Measurements from ENCODE around the gene VWA3A.
"Not testable (repeated sequence)": the region's sequence is repeated elsewhere in the genome, so short reads cannot be mapped to it uniquely, and the experiment has no call there.

The VWA3A gene, protein sequence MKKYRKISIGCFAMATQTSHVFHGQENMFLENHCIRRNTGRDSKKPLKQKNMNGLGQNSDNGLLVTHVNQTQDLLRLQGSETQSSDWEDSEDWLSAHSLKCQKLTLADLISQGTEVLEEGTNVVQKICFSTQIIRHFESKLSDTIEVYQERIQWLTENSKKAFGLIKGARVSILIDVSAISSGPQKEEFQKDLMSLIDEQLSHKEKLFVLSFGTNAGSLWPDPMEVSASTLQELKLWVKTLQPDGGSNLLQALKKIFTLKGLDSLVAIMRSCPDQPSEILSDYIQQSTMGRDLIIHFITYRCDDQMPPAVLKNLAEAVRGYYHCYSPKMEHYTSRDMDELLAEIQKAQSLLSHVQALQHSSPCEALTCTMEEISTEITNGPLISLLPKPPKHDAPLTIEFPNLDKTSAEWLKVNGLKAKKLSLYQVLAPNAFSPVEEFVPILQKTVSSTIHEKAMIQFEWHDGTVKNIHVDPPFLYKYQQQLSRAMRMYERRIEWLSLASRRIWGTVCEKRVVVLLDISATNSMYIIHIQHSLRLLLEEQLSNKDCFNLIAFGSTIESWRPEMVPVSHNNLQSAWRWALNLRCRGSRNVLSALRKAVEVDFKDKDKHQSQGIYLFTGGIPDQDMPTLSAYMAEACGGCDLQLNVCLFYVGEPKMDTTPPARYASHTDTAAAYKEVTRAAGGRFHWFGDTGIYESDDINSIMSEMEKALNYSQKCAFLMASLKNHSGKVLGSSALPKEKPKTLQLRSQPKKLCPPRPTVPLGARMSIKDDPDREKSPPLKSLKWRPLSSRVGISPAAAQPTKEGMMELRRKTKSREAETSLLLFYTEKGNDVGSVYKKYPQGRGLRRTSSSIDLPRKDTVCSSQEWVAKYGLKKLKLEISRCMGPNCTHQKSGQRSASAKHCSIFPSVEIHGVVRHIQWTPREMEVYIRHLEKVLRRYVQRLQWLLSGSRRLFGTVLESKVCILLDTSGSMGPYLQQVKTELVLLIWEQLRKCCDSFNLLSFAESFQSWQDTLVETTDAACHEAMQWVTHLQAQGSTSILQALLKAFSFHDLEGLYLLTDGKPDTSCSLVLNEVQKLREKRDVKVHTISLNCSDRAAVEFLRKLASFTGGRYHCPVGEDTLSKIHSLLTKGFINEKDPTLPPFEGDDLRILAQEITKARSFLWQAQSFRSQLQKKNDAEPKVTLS

DNA sequence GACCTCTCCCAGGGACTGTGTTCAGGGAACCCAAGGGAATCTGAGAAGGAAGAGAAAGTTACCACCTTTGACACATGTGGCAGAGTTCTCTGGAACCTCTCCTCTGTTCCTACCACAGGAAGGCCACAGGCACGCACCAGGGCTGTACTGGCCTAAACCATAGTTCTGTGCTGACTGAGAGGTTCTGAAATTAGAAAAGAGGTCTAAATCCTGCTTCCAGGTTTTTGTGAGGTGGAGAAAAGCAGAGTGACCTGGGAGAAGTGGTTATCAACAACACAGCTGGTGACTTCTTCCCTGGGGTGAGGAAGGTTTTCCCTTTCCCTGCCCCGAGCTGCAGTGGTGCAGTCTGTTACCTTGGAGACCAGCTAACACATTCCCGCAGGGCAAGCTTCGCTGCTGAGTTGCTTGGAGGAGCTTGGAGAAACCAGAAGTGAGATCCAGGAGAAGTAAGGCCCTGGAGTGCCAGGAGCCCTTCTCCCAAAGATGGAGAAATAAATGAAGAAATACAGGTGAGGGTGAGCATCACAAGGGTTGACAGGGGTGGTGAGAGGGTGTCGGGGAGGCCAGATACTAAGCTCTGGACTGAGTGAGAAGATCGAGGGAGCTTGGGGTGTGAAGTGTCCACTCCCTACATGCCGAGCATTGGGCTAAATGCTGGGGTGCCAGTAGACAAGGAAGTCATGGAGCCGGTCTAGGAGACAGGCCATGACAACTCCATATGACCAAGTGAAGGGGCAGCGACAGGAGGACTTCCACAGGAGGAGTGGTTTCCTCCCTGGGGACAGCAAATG, at the start of gene VWA3A:
TSS of gene VWA3A (plus strand) at position 399 of the 791 bp plus-strand sequence. CDS start at position 496, 97 bp downstream.
- peak; percentile 51 for DNase-seq

DNA sequence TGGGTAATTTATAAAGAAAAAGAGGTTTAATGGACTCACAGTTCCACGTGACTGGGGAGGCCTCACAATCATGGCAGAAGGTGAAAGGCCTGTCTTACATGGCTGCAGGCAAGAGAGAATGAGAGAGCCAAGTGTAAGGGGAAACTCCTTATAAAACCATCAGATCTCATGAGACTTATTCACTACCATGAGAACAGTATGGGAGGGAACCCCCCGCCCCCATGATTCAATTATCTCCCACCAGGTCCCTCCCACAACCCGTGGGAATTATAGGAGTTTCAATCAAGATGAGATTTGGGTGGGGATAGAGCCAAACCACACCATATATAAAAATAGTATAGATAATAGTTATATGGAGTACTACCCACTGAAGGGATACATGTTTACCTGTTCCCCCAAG, 48.5 kb upstream of the VWA3A start:
- DNase-seq, result not testable (repeated sequence)

DNA sequence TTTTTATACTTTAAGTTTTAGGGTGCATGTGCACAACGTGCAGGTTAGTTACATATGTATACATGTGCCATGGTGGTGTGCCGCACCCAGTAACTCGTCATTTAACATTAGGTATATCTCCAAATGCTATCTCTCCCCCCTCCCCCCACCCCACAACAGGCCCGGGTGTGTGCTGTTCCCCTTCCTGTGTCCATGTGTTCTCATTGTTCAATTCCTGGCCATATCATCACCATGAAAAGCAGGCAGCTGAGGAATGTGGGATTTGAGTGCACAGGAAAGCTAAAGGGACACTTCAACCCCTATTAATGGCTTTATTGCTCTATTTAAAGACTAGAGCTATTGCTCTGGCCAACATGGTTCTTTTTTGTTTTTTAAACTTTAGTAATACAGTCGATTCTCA, 46.5 kb upstream of the VWA3A start:
- not testable (repeated sequence) for DNase-seq

DNA sequence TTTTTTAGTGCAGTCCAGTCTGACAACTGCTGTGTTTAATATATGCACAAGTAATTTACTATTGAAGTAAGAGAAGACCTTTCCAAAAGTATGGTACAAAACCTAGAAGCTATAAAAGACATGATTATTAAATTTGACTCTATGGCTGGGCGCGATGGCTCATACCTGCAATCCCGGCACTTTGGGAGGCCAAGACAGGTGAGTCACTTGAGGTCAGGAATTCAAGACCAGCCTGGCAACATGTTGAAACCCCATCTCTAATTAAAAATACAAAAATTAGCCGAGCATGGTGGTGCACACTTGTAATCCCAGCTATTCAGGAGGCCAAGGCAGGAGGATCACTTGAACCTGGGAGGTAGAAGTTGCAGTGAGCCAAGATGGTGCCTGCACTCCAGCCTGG, 41.4 kb upstream of the VWA3A start:
- no peak for DNase-seq

DNA sequence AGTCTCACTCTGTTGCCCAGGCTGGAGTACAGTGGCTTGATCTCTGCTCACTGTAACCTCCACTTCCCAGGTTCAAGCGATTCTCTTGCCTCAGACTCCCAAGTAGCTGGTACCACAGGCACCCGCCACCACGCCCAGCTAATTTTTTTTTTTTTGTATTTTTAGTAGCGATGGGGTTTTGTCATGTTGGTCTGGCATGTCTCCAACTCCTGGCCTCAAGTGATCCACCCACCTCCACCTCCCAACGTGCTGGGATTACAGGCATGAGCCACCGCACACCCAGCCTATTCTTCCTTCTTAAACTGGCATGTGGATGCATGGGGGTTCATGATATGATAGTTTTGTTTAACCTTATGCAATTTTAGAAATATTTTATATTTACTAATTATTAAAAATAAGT, 39.4 kb upstream of the VWA3A start:
- no peak for DNase-seq

DNA sequence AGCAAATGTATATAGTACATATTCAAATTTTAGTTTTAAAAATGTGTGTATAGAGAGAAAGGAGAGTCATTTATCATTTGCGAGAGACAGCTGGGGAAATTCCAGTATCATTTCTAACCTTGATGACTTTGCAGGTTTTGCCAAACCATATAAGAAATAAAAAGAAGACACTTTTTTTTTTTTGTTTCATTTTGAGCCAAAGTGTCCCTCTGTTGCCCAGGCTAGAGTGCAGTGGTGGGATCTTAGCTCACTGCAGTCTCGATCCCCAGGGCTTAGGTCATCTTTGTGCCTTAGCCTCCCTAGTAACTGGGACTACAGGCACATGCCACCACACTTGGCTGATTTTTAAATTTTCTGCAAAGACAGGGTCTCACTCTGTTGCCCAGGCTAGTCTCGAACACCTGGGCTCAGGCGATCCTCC, 38.4 kb upstream of the VWA3A start:
- DNase-seq, result no peak

DNA sequence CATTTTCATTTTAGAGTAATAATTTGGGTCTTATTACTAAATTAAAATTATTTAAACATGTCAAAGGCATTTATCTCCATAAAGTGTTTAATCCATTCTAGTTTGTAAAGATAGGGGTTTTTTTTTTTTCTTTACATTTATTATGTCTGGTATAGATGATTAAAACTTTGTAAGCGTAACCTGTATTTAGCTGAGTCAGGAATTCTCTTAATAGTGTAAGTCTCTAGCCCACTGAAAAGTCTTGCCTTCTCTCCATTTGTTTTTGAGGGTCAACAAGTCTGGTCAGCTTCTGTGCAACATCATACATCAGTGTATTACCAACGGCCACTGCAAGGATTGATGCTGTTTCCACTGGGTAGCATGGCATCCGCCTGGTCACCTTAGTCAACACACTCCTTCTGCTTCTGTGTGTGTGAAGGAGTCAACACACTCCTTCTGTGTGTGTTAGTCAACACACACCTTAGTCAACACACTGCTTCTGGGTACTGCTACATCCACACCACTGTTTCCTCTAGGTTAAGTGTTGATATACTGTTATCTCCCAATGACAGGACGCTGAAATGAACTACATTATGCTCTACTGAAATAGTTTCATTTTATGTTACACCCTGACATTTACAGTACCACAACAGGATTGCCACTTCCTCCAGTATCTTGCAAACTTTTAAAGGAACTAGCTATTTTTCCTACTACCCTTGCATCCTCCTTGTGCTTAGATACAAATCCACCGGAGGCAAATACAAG, 37.3 kb upstream of the VWA3A start:
- no peak for DNase-seq

DNA sequence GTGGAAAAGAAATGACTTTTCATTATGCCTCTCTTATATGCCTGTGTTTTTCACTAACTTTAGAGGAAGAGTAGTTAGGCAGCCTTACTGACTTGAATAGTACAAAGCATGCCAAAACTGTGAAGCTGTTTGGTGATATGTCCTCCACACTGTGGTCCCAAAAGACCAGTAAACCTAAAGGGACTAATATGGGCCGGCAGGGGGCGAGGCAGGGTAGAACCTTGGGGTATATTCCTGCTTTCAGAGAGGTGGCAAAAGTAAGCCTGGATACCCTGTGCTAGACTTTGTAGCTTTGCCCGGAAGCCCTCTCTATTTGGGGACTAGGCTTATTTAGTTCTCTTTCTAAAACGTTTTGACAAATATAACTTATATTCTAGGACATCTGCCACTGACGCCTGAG, 36.5 kb upstream of the VWA3A start:
- DNase-seq, result no peak

DNA sequence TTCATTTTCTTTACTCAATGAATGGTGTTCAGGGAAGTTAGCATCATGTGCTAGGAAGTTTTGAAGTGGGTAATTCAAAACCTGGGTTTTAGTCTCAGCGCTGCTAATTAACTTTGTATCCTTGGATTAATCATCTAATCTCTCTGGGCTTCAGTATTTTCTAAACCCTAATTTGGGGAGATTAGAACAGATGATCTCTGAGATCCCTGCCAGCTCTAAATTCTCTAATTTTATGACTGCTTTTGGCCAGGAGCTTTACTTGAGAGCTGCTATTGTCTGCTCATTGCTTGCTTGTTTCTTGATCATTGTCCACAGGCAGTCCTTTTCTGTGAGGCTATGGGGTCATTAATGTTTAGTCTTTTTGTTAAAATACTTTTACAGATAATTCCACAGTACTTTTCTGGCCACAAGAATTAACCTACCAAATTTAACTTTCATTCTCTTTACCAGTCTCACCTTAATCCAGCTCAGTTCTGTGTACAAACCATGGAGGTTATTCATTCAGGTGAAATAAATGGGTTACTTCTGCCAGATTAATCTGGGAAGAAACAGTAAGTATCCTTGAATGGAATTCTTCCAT, 28.4 kb upstream of the VWA3A start:
- no peak for DNase-seq

DNA sequence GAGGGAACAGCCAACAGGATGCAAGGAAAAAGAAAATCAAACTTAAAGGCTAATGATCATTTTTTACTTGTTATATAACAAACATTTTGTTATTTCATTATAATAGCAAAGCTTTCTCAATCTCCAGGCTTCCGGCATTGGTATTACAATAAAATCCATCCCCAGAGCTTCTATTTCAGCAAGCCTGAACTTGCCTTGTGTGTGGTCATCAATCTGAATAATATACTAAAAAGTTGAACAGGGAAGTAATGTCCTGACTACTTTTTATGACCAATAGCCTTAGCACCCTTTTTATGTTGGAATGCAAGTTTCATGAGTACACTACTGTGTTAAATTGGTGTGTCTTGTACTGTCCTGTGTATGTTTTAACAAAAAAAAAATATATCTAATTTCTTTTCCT, 27.1 kb upstream of the VWA3A start:
- DNase-seq, result no peak

DNA sequence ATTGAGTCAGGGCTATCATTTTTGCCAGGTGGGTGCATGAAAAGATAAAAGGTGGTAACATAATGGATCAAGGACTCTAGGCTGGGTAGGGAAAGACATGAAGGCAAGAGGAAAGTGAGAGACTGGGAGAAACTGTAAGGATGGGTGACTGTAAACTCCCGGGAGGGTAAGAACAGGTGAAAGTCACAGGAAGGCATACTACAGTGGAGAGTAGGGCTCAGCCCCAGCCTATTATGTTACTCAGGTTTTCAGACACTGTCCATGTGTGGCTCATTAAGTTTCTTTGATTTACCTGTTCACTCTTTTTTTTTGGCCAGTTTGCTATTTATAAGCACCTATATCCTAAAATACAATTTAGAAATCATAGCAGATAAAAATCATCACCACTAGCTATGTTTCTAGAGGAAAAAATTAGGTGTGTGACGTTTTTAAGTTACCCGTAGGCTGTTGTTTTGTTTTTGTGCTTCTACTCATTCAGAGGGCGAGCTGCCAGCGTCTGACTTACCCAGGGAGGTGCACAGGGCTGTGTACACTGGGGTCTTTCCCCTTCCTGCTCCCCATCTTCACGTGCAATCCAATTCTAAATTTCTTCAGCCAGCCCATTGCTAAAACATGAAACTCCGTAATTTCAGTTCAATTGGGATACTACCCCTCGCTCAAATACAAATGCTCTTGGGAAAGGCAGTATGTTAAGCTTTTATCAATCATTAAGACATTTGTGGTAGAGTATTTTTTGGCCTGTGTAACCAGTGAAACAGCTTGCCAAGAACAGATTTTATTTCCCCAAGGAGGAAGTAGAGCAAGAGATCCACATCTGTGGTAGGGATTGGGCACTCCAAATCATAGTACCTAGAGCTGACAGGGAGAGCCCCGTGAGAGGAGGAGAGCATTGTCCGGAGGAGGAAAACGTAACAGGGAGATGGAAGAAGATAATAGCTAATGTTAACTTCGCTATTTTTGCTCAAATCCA, 21.7 kb upstream of the VWA3A start:
- no peak for DNase-seq

DNA sequence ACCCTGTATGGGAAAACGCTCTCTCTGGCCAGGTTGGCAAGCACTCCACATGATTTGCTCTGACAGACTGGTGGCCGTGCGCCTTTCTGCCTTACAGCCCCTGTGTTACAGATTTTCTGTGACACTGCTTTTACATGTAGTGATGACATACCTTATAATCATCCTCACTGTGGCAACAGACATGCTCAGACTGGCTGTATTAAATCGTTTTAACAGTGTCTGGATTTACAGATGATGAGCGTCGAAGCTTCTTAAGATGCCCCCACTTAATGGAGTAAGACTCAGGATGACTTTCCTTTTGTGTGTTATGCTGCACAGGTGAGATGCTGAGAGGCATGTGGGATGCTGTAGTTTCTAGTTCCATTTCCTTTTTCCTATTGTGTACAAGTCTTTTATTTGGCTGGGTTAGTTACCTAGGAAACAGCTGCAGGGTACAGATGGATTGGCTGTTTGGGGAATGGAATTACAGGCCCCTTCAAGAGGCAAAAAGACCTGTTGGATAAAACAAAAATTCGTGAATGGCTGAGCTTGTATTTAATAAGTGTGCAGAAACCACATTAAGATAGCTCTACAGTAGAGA, 20.9 kb upstream of the VWA3A start:
- DNase-seq, result no peak

DNA sequence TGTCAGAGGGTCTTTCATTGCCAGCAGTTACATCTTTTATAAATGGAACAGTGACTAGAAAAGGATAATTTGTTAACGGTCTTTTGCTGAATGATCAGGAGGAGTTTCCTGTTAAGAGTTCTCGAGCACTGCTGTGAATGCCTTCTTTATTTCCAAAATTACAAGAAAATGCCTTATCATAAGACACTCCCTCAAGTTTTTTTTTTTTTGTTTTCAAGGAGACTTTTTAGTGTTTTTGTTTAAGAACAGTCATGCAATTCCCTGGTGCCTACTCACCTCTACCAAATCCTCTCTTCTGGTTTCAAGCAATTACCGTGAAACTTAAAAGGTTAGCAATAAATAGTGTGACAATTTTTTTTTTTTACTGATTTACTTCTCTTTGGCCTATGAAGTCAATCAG, 19.0 kb upstream of the VWA3A start:
- no peak for DNase-seq

DNA sequence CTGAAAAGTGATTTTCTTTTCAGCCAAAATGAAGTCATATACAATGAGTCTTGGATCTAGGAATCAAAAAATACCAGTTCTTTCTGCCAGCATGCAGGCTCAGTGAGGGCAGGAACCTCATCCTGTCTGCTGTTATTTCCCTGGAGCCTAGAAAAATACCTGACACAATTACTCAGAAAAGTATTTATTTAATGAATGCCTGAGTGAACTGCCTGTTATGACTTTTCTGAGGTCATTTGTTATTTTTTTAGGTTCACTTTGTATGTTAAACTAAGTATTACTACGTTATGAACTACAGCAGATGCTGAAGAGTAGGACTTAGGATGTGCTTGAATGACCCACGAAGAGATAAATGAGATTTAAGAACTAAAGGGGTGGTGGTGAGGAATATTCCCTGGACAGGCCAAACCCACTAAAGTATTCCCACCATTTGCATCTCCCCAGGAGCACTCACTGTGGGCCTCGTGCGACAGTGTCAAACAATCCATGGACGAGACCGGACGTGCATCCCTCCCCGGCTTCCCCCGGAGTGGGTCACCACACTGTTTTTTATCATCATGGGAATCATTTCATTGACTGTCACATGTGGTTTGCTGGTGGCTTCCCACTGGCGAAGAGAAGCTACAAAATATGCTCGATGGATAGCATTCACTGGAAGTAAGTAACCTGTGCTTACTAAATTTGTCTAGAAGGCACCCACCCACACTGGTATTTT, 17.1 kb upstream of the VWA3A start:
- peak; percentile 59 for DNase-seq

DNA sequence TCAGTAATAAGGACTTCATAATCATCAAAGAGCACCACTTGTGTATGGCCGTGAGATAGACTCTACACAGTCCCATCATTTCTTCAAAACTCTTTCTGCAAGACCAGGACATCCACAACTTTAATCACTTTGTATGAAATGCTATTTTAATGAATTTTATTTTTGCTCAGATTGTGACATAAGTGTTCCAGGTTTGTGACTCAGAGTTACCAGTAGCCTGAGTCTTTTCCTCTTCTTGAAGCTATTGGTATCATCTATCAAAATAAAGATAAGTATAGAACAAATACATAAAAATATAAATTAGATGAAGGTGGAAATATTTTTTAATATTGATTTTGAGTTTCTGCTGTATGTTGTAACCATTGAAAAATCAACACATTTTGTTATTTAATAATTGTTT, 16.6 kb upstream of the VWA3A start:
- no peak for DNase-seq

DNA sequence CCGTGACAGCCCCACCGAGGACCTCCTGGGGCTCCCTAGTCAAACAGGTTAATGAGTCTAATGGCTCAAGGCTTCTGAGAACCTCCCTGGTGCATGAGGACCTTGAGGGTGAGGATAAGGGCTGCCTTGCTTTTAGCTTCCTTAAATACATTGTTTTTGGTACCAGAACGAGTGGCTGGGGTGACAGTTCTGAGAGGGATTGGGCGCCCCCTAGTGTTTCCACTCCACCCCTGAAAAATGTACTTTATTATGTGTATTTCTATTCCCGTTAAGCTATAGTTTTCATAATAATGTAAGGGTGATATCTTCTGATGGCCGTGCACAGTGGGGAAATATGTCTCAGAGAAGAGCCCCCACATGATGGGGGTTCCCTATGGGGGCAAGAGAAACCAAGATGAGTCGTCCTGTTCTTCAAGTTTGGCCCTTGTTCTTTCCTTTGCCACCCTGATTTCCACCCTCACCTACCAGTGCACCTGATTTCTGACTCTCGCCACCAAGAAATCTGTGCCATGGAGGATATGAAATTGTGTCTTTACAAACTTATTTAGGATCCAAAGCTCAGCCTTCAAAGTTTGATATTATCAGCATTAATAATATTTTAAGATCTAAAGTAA, 14.5 kb upstream of the VWA3A start:
- DNase-seq, result peak; percentile 57

DNA sequence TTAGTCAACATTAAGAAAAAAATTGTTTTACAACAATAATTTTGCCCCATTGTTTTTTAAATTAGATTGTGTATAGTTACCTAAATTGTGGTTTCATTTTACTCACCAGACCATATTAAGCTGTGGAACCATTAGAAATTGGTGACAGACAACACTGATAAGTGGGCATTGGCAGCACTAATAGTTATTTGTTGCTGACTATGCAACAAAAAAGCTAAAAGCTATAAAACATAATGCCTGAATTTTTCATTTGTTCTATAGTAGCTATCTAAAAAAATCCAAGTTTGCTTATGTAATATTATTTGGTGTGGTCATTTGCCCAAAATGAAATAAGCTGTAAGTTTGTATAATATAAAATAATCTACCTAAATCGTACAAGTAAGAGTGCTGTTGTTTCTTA, 13.7 kb upstream of the VWA3A start:
- DNase-seq, result no peak

DNA sequence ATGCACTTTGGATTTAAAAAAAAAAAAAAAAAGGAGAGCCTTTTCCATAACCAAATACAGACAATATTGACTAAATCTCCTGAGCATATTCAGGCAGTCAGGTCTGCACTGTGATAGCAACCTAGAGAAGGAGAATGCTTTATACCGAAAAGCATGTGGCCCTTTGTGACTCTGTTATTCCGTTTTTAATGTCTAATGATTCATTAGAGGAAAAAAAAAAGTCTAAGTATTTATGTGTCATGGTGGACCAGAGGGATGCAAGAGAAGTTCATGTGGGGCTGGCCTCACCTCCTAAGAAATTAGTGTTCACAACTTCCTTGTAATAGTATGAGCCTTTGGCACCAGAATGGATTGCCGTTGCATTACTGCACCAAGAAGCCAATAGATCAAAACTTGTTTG, 11.3 kb upstream of the VWA3A start:
- no peak for DNase-seq

DNA sequence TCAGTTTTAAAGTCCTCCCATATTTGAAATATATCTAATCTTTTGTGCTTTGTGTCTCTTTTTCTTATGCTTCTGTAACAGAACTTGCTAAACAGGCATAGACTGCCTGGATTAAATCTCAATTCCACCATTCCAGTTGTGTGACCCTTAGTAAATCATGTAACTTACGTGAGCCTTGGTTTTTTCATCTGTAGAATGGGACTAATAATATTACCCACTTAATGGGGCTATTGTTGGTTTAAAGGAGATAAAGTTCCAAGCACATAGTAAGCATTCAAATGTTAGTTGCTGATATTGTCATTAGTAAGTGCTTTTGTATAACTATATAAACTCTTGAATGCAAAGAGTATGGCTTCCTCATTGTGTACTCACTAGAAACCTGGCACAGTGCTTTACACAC, 5.9 kb upstream of the VWA3A start:
- DNase-seq, result no peak
